Retinal pigment epithelial cell (primary cell): Measurements from ENCODE around the gene KIAA1191.

Source experiments
- DNase-seq: peaks from one replicate; pipeline ENCODE4 v3.0.0-alpha.2; 2010; ENCODE audit warnings: low read depth
- H3K4me3 ChIP-seq: 2 replicates; pipeline ENCODE4 v1.5.1; 2011; ENCODE audit warnings: mild to moderate bottlenecking, low read length, control low read depth, moderate library complexity
- CTCF ChIP-seq: conservative IDR thresholded peaks from 2 replicates; pipeline ENCODE4 v1.5.1; 2011; ENCODE audit warnings: low read depth, low read length, control low read depth, inconsistent platforms

The KIAA1191 gene

GRCh38 chr5:176388444-176389134 lies 27.0 kb upstream of the KIAA1191 start, which contains the start of the genes HIGD2A and NOP16:
Gene HIGD2A (plus strand): TSS chr5:176388751. CDS start chr5:176388820, 69 bp downstream.
Gene NOP16 (minus strand): TSS chr5:176388598. CDS start chr5:176388539, 59 bp downstream.
- peak within 1 kb of the TSS; percentile 94 for H3K4me3 ChIP-seq
- DNase-seq, result peak; percentile 95
- TF ChIP-seq CTCF, result no peak

- DNase-seq, result no peak
- peak overlapping the region; percentile 94 for H3K4me3 ChIP-seq
These were observed 26.5 kb upstream of the KIAA1191 start for GRCh38 chr5:176388003-176388443.

GRCh38 chr5:176387384-176387925 lies 25.9 kb upstream of the KIAA1191 start:
- peak overlapping the region; percentile 94 for H3K4me3 ChIP-seq
- TF ChIP-seq CTCF, result no peak
- no peak for DNase-seq

More at GRCh38 chr5:176388003-176388443, 26.5 kb upstream of the KIAA1191 start:
- TF ChIP-seq CTCF, result no peak

GRCh38 chr5:176386491-176386890 lies 24.9 kb upstream of the KIAA1191 start:
- TF ChIP-seq CTCF, result no peak
- no peak overlapping the region for H3K4me3 ChIP-seq
- no peak for DNase-seq

GRCh38 chr5:176384991-176385390 lies 23.4 kb upstream of the KIAA1191 start:
- DNase-seq, result no peak
- no peak for TF ChIP-seq CTCF
- no peak overlapping the region for H3K4me3 ChIP-seq

GRCh38 chr5:176384366-176384930 lies 22.9 kb upstream of the KIAA1191 start:
- H3K4me3 ChIP-seq, result no peak overlapping the region
- TF ChIP-seq CTCF, result no peak
- DNase-seq, result no peak
